ENCODE results near the gene CCDC154. TPM values are rescaled to one million over a fixed set of nuclear protein-coding genes. Genes with fewer than 3 reads are reported as not detected.

The CCDC154 gene
- total and polyA plus RNA-seq, 2 of the 4 experiments (the other 2 are of a cell fraction), result 0.09 TPM; not detected in 1

GRCh38 chr16:1444730-1445517 is 568 bp upstream of the CCDC154 start:
- no TSS peak for BruUV-seq (replicated peaks)
- Histone ChIP-seq H2BK120ac (ENCODE audit: low read depth, low read length) (no peak overlapping the region), H2BK15ac (ENCODE audit: low read depth, low read length) (no peak overlapping the region), H4K8ac (ENCODE audit: low read depth in 2 of 2, low read length in 2 of 2) (no peak overlapping the region), H3K27ac (ENCODE audit: insufficient read depth, low read length) (no peak overlapping the region), H3K4me3 (ENCODE audit: insufficient read depth, low read depth, low read length) (no peak overlapping the region), H3K36me3 (ENCODE audit: control insufficient read depth, insufficient read depth, low read length) (peaks cover 16% of the 10 kb centered on the region; the same call in 1 of the 2 replicates), H3K79me1 (ENCODE audit: low read depth in 1 of 2, low read length in 2 of 2) (no peaks in the 10 kb centered on the region), H4K20me1 (ENCODE audit: insufficient read depth, low read length) (no peaks in the 10 kb centered on the region), H3K9me1 (ENCODE audit: insufficient read depth, low read length) (no peaks in the 10 kb centered on the region), H3K4ac (ENCODE audit: low read depth, low read length) (no peak overlapping the region), H2AK5ac (ENCODE audit: low read depth, low read length) (no peak overlapping the region), H2AFZ (replicated peaks; ENCODE audit: low read length, poor library complexity) (no peak overlapping the region), H3K14ac (replicated peaks; ENCODE audit: low read depth, low read length) (no peak overlapping the region), H3K4me1 (ENCODE audit: control insufficient read depth, insufficient read depth, low read length) (no peaks in the 10 kb centered on the region), H2AK9ac (replicated peaks; ENCODE audit: low read depth, low read length, poor library complexity) (no peak overlapping the region), H4K5ac (ENCODE audit: low read depth, low read length) (no peak overlapping the region), H3K27me3 (ENCODE audit: control insufficient read depth, insufficient read depth, low read length) (no peaks in the 10 kb centered on the region), H3K4me2 (ENCODE audit: low read depth, low read length) (no peak overlapping the region), H3K9ac (ENCODE audit: low read depth, low read length) (no peak overlapping the region), H4K91ac (ENCODE audit: insufficient read depth, low read depth, low read length) (no peak overlapping the region), H3K18ac (ENCODE audit: low read depth, low read length) (no peak overlapping the region), H2BK5ac (ENCODE audit: low read depth, low read length, poor library complexity, severe bottlenecking) (no peak overlapping the region), H3K23ac (ENCODE audit: low read depth, low read length) (no peak overlapping the region), H3K56ac (ENCODE audit: extremely low read depth, insufficient read depth, low read length) (no peak overlapping the region), H2BK20ac (ENCODE audit: low read depth, low read length) (no peak overlapping the region), H3K9me3 (ENCODE audit: control insufficient read depth, insufficient read depth, low read length) (no peaks in the 10 kb centered on the region)
- no peak for TF ChIP-seq CEBPB (IDR thresholded peaks at IDR 0.05; ENCODE audit: low read depth, low read length)
- TF ChIP-seq BHLHE40 (IDR thresholded peaks at IDR 0.05; ENCODE audit: low read depth, low read length), result no peak
- no peak for TF ChIP-seq RCOR1 (IDR thresholded peaks at IDR 0.05; ENCODE audit: insufficient replicate concordance, low read length)
- no peak for TF ChIP-seq MXI1 (IDR thresholded peaks at IDR 0.05; ENCODE audit: borderline replicate concordance, low read depth, low read length)
- TF ChIP-seq SMC3 (IDR thresholded peaks at IDR 0.05; ENCODE audit: low read depth, low read length), result no peak
- no peak for TF ChIP-seq CHD1 (IDR thresholded peaks at IDR 0.05; ENCODE audit: low read depth, low read length)
- no peak for TF ChIP-seq MAFK (IDR thresholded peaks at IDR 0.05; ENCODE audit: low read depth, low read length)
- TF ChIP-seq MAZ (IDR thresholded peaks at IDR 0.05; ENCODE audit: borderline replicate concordance, low read depth, low read length), result no peak
- TF ChIP-seq ELK1 (IDR thresholded peaks at IDR 0.05; ENCODE audit: borderline replicate concordance, low read depth, low read length), result no peak
- no peak for TF ChIP-seq RFX5 (IDR thresholded peaks at IDR 0.05; ENCODE audit: low read depth, low read length)
- no peak for TF ChIP-seq NFE2L2 (IDR thresholded peaks at IDR 0.05; ENCODE audit: low read depth, low read length)
- dilution Hi-C loops (cut with HindIII; ENCODE audit: low sequenced_read_pairs, unreplicated experiment), result no loop called here
- no peak for ATAC-seq (ENCODE audit: low read depth)
- WGBS, 2 experiments (ENCODE audit: extremely low coverage in 2 of 2, insufficient read length in 1 of 2), result 82% methylated on average over 13 of the region's 48 CpGs; no CpG with 5 or more reads in 1 of the 2 experiments
- POLR2A ChIA-PET (ENCODE audit: unreplicated experiment), result no interaction called here
- CTCF ChIA-PET, result no interaction called here
- in situ Hi-C loops (cut with MboI; ENCODE audit: low sequenced_read_pairs), result no loop called here
- DNase-seq, result no peak
- intact Hi-C loops (cut with micrococcal nuclease), result no loop called here

Data from IMR-90 (cell line).